ENCODE results near the gene SELENOO. TPM values are rescaled to one million over a fixed set of nuclear protein-coding genes. Genes with fewer than 3 reads are reported as not detected.
"Not testable (repeated sequence)": the region's sequence is repeated elsewhere in the genome, so short reads cannot be mapped to it uniquely, and the experiment has no call there.

SELENOO gene
- total and polyA plus RNA-seq, 5 donors: 14.6 to 17.1 (median 15.6) TPM

DNA sequence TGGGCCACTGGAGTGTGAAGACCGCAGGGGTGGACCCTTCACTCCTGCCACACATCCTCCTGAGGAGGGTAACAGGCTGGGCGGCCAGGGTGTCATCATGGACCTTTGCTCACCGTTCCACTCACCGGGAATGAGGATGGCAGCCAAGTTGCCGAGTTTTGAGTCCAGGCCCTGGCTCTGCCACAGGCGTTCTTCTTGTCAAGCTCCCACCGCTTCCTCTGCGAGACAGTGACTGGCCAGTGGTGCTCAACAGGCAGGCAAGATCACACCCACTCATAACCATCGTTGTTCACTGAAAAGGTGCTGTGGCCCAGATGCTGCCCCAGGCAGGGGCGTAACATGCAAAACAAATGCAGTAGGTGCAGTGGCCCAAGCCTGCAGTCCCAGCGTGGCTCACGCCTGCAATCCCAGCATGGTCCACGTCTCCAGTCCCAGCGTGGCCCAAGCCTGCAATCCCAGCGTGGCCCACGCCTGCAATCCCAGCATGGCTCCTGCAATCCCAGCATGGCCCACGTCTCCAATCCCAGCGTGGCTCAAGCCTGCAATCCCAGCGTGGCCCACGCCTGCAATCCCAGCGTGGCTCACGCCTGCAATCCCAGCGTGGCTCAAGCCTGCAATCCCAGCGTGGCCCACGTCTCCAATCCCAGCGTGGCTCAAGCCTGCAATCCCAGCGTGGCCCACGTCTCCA lies 35.2 kb upstream of the SELENOO start:
- 95% methylated on average over 28 of the region's 28 CpGs for WGBS
- intact Hi-C loops (cut with DNase I): no loop called here
- no peaks in the 10 kb centered on the region for H3K4me1 ChIP-seq (ENCODE audit: control insufficient read depth, insufficient read depth, low read length)
- no peak overlapping the region for H3K4me3 ChIP-seq (ENCODE audit: low read length)
- H3K27me3 ChIP-seq (ENCODE audit: control insufficient read depth, insufficient read depth): no peaks in the 10 kb centered on the region
- no peak for ATAC-seq
- DNase-seq: peak in 1 of 3 donors; percentile 35
- no peaks in the 10 kb centered on the region for H3K9me3 ChIP-seq (ENCODE audit: control insufficient read depth, low read length)
- no peak overlapping the region for H3K27ac ChIP-seq (ENCODE audit: low read length)

DNA sequence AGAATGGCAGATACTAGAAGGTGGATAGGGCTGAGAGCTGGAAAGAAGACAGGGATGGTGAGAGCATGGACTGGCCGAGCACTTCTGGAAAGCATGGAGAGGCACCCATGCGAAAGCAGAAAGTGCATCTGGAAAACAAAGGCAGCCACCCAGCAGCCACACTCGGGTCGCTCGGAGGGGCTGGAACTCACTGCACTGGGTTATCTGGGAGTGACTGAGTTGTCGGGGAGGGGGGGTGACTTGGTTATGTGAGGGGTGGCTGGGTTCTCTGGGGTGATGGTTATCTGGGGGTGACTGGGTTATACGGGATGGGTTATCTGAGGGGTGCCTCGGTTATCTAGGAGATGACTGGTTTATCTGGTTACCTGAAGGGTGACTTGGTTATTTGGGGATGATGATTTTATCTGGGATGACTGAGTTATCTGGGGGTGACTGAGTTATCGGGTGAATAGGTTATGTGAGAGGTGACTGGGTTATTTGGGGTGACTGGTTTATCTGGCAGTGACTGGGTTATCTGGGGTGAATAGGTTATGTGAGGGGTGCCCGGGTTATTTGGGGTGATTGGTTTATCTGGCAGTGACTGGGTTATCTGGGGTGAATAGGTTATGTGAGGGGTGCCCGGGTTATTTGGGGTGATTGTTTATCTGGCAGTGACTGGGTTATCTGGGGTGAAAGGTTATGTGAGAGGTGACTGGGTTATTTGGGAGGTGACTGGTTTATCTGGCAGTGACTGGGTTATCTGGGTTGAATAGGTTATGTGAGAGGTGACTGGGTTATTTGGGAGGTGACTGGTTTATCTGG lies 32.9 kb upstream of the SELENOO start:
- WGBS: 47% methylated on average over 11 of the region's 11 CpGs
- H3K4me3 ChIP-seq (ENCODE audit: low read length): no peak overlapping the region
- H3K27ac ChIP-seq (ENCODE audit: low read length): no peak overlapping the region
- intact Hi-C loops (cut with DNase I): no loop called here
- no peaks in the 10 kb centered on the region for H3K4me1 ChIP-seq (ENCODE audit: control insufficient read depth, insufficient read depth, low read length)
- ATAC-seq: no peak
- H3K27me3 ChIP-seq (ENCODE audit: control insufficient read depth, insufficient read depth): no peaks in the 10 kb centered on the region
- H3K9me3 ChIP-seq (ENCODE audit: control insufficient read depth, low read length): no peaks in the 10 kb centered on the region
- peak in 1 of 3 donors; percentile 19 for DNase-seq

DNA sequence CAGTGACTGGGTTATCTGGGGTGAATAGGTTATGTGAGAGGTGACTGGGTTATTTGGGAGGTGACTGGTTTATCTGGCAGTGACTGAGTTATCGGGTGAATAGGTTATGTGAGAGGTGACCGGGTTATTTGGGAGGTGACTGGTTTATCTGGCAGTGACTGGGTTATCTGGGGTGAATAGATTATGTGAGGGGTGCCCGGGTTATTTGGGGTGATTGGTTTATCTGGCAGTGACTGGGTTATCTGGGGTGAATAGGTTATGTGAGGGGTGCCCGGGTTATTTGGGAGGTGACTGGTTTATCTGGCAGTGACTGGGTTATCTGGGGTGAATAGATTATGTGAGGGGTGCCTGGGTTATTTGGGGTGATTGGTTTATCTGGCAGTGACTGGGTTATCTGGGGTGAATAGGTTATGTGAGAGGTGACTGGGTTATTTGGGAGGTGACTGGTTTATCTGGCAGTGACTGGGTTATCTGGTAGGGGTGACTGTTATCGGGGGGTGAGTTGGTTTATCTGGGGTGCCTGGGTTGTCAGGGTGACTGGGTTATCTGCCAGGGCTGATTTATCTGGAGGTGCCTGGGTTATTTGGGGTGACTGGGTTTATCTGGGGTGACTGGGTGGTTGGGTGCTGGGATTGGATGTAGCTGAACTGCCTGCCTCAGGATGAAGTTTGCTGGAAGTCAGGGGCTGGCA lies 32.2 kb upstream of the SELENOO start:
- H3K27me3 ChIP-seq (ENCODE audit: control insufficient read depth, insufficient read depth); H3K9me3 ChIP-seq (ENCODE audit: control insufficient read depth, low read length); DNase-seq; ATAC-seq; H3K27ac ChIP-seq (ENCODE audit: low read length); intact Hi-C loops (cut with DNase I); H3K4me1 ChIP-seq (ENCODE audit: control insufficient read depth, insufficient read depth, low read length); H3K4me3 ChIP-seq (ENCODE audit: low read length): not testable (repeated sequence)
- 48% methylated on average over 5 of the region's 5 CpGs for WGBS

DNA sequence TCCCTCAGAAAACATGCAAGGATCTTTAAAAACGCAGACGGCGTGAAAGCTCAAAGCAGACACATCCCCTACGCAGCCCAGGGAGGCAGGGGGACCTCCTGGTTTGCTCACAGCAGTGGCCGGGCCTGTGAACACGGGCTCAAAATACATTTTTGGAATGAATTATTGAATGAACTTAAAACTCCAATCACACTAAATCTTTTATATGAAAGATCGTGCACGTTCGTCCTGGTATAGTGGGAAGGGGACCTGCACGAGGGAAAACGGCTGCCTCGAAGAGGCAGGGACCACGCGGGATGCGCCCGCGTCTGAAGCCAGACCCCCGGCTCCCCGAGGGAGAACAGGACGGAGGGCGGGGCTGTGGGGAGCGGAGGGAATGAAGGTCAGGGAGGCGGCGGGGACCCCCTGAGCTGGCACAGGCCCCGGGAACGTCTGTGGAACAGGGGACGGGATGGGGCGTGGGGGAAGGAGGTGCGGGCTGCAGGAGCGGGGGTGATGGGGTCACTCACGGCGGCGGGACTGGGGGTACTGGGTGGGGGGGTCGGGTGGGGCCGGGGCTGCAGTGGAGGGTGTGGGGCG lies 31.5 kb upstream of the SELENOO start:
- Histone ChIP-seq H3K27me3 (ENCODE audit: control insufficient read depth, insufficient read depth) (no peaks in the 10 kb centered on the region), H3K4me3 (ENCODE audit: low read length) (peak overlapping the region; percentile 72), H3K9me3 (ENCODE audit: control insufficient read depth, low read length) (no peaks in the 10 kb centered on the region), H3K27ac (ENCODE audit: low read length) (no peak overlapping the region), H3K4me1 (ENCODE audit: control insufficient read depth, insufficient read depth, low read length) (no peaks in the 10 kb centered on the region)
- 8% methylated on average over 36 of the region's 36 CpGs for WGBS
- ATAC-seq: no peak
- intact Hi-C loops (cut with DNase I): no loop called here
- DNase-seq: peak in 2 of 3 donors; percentile 35 to 47

DNA sequence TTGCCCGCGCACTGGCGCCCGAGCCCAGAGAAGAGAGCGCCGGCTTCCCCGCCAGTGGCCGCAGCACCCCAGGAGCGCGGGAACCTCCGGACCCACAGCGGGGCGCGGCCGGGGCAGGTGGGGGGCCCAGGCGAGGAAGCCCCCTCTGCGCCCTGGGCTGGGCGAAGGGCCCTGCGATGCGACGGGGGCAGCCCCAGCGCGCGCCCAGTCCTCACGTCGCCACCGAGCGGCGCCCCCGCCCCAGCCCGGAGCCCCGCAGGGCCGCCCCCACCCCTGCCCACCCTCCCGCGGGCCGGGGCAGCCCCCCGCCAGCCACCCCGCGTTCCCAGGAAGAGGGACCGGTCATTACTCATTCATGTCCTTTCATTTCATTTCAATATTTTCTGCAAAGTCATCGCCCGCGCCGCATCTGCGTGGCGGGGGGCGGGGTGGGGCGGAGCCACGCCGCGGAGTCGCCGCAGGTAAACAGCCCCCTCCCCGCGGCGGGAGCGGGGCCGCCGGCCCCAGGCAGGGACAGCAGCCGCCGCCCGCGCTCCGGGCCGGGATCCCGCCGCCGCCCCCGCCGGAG lies 31.0 kb upstream of the SELENOO start:
- H3K27me3 ChIP-seq (ENCODE audit: control insufficient read depth, insufficient read depth): no peaks in the 10 kb centered on the region
- no peak overlapping the region for H3K27ac ChIP-seq (ENCODE audit: low read length)
- intact Hi-C loops (cut with DNase I): no loop called here
- WGBS: under 1% methylated on average over 70 of the region's 70 CpGs
- H3K4me1 ChIP-seq (ENCODE audit: control insufficient read depth, insufficient read depth, low read length): no peaks in the 10 kb centered on the region
- peak in 2 of 3 donors; percentile 63 to 65 for DNase-seq
- no peaks in the 10 kb centered on the region for H3K9me3 ChIP-seq (ENCODE audit: control insufficient read depth, low read length)
- ATAC-seq: no peak
- H3K4me3 ChIP-seq (ENCODE audit: low read length): peak overlapping the region; percentile 72

- H3K4me1 ChIP-seq (ENCODE audit: control insufficient read depth, insufficient read depth, low read length): no peaks in the 10 kb centered on the region
- H3K9me3 ChIP-seq (ENCODE audit: control insufficient read depth, low read length): no peaks in the 10 kb centered on the region
- H3K27ac ChIP-seq (ENCODE audit: low read length): no peak within 1 kb of the TSS
- intact Hi-C loops (cut with DNase I): no loop called here
- ATAC-seq: no peak
- no peaks in the 10 kb centered on the region for H3K27me3 ChIP-seq (ENCODE audit: control insufficient read depth, insufficient read depth)
- peak within 1 kb of the TSS; percentile 72 for H3K4me3 ChIP-seq (ENCODE audit: low read length)
- DNase-seq: peak in 2 of 3 donors; percentile 55 to 68
- WGBS: 6% methylated on average over 85 of the region's 105 CpGs
Measured at GRCh38 chr22:50170453-50171318, 30.1 kb upstream of the SELENOO start, which contains the start of gene PANX2. PANX2 (plus strand) TSS chr22:50170731; CDS start chr22:50170731, 0 bp downstream.

DNA sequence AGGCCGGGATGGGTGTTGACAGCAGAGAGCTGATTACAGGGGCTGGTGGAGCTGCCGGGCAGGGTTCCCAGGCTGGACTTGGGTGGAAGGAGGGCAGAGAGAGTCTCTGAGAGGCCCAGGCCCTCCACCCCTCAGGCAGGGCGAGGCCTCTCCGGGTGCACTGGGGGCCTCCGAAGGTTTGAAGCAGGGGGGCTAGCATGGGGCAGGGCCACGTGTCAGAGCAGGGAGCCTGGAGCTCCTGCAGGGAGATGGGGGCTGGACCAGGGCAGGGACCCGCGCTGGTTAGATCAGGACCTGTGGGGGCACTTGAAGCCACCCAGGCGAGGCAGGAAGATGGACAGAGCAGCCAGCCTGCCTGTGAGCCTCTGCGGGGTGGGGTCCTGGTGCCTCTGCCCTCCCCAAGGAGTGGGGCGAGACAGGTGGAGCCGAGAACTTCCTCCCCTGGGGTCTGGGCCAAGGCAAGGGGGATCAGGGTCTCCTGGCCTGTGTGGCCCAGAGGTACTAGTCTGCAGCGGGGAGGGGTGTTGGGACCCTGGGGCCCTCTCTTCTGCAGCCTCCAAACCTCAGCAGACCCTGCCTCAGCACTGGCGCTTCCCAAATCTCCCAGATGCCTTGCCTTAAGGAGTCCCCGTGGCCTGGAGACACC lies 29.4 kb upstream of the SELENOO start:
- ATAC-seq (peak; percentile 10 to 28), DNase-seq (peak in 2 of 3 donors; percentile 54 to 59)
- Histone ChIP-seq H3K4me1 (ENCODE audit: control insufficient read depth, insufficient read depth, low read length) (no peaks in the 10 kb centered on the region), H3K27ac (ENCODE audit: low read length) (no peak overlapping the region), H3K4me3 (ENCODE audit: low read length) (no peak overlapping the region), H3K9me3 (ENCODE audit: control insufficient read depth, low read length) (no peaks in the 10 kb centered on the region), H3K27me3 (ENCODE audit: control insufficient read depth, insufficient read depth) (no peaks in the 10 kb centered on the region)
- intact Hi-C loops (cut with DNase I): no loop called here
- WGBS: 64% methylated on average over 15 of the region's 15 CpGs

DNA sequence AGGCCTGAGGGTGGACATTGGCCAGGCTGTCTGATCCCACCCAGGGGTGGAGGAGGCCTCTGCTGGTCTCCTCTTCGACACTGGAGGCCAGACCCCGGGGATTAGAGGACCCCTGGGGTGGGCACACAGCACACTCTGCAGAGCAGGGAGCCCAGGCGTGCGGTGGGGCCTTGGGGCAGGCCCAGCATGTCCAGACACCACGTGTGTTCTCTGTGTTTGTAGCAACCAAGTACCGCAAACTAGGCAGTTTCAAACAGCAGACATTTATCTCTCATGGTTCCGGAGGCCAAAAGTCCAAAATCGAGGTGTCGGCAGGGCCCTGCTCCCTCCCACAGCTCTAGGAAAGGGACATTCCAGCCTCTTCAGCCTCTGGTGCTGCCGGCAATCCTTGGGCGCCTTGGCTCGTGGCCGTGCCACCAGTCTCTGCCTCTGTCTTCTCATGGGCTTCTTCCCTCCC lies 28.8 kb upstream of the SELENOO start:
- H3K4me1 ChIP-seq (ENCODE audit: control insufficient read depth, insufficient read depth, low read length): no peaks in the 10 kb centered on the region
- no peaks in the 10 kb centered on the region for H3K27me3 ChIP-seq (ENCODE audit: control insufficient read depth, insufficient read depth)
- no peaks in the 10 kb centered on the region for H3K9me3 ChIP-seq (ENCODE audit: control insufficient read depth, low read length)
- ATAC-seq (peak; percentile 8 to 22), DNase-seq (peak in 1 of 3 donors; percentile 31)
- intact Hi-C loops (cut with DNase I): no loop called here
- H3K27ac ChIP-seq (ENCODE audit: low read length): no peak overlapping the region
- 62% methylated on average over 13 of the region's 13 CpGs for WGBS
- no peak overlapping the region for H3K4me3 ChIP-seq (ENCODE audit: low read length)

GRCh38 chr22:50173311-50173982 lies 27.4 kb upstream of the SELENOO start:
- DNase-seq (peak in 2 of 3 donors; percentile 48 to 50), ATAC-seq (no peak)
- Histone ChIP-seq H3K27ac (ENCODE audit: low read length) (no peak overlapping the region), H3K9me3 (ENCODE audit: control insufficient read depth, low read length) (no peaks in the 10 kb centered on the region), H3K27me3 (ENCODE audit: control insufficient read depth, insufficient read depth) (no peaks in the 10 kb centered on the region), H3K4me3 (ENCODE audit: low read length) (no peak overlapping the region), H3K4me1 (ENCODE audit: control insufficient read depth, insufficient read depth, low read length) (no peaks in the 10 kb centered on the region)
- intact Hi-C loops (cut with DNase I): no loop called here
- WGBS: 81% methylated on average over 26 of the region's 26 CpGs
